ENCODE data around the gene QTRT2.

- TF ChIP-seq PKNOX1 (IDR thresholded peaks at IDR 0.05), result no peak
- no peak for TF ChIP-seq L3MBTL2 (conservative IDR thresholded peaks at IDR 0.05)
- TF ChIP-seq CTBP1 (IDR thresholded peaks at IDR 0.05; ENCODE audit: borderline replicate concordance), result no peak
- no peak for TF ChIP-seq SP1 (IDR thresholded peaks at IDR 0.05)
- no peak for TF ChIP-seq FOXK2 (IDR thresholded peaks at IDR 0.05)
- no peak for TF ChIP-seq BHLHE40 (IDR thresholded peaks at IDR 0.05; ENCODE audit: borderline replicate concordance)
- TF ChIP-seq FOXA1 (IDR thresholded peaks at IDR 0.05), result no peak
- TF ChIP-seq FOXM1 (IDR thresholded peaks at IDR 0.05; ENCODE audit: borderline replicate concordance), result no peak
- TF ChIP-seq ELF4 (IDR thresholded peaks at IDR 0.05), result no peak
- no peak for TF ChIP-seq HDGF (IDR thresholded peaks at IDR 0.05; ENCODE audit: borderline replicate concordance)
- no peak for TF ChIP-seq ARNT (IDR thresholded peaks at IDR 0.05)
- TF ChIP-seq ZNF384 (IDR thresholded peaks at IDR 0.05), result no peak
These were observed 53.9 kb downstream of the QTRT2 start for GRCh38 chr3:114110439-114110838.

Measured in HEK293T (cell line).